ENCODE measurements around the gene SLC8A1. TPM values are rescaled to one million over a fixed set of nuclear protein-coding genes. Genes with fewer than 3 reads are reported as not detected.

SLC8A1 gene
- total RNA-seq, 1 experiment from 2014 or later, result 1.6 TPM

DNA sequence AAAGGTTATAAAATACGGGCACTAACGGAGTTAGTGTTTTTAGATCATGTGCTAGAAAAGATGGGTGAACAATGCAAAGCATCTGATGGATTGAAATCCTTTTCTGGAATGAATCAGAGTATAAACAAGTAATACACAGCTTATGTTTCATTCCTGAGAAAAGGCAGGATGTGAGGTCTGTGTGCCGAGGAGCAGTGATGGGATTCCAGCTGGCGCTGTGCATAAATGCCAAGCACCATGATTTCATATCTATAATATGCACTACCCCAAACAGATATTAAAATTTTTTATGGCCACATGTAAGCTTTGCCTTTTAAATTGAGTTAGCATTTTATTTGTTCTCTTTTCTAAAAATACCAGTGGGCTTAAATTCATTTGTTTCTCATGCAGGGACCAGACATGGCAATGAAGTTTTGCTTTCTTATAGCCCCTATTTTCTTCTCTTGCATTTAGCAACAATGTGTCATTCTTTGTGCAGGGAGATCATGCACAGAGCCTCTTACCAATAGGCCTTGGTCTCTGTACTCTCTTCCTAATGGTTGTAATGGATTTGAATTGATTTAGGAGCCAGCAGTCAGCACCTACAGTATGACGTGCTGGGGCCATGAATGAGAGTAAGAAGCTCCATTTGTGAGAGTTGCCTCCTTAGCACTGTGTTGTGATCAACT lies 323.9 kb downstream of the SLC8A1 start:
- DNase-seq (ENCODE audit: unreplicated experiment), result no peak
- H3K9me3 Mint-ChIP-seq (ENCODE audit: unreplicated experiment), result no peaks in the 10 kb centered on the region
- H3K27ac Mint-ChIP-seq (ENCODE audit: low read depth, unreplicated experiment), result no peak overlapping the region
- no peaks in the 10 kb centered on the region for H3K4me1 Mint-ChIP-seq (ENCODE audit: insufficient read depth, unreplicated experiment)
- CTCF ChIA-PET, result interaction anchor here (0.6 to 1.4 kb wide), 2 partner anchors 11 to 85 kb away, joined by 4 to 5 read pairs; no protein-coding TSS in a partner anchor
- intact Hi-C loops (cut with micrococcal nuclease), result no loop called here
- no peaks in the 10 kb centered on the region for H3K36me3 Mint-ChIP-seq (ENCODE audit: insufficient read depth, unreplicated experiment)
- BruUV-seq (replicated peaks), result no TSS peak
- H3K4me3 Mint-ChIP-seq (ENCODE audit: unreplicated experiment), result no peak overlapping the region
- POLR2A ChIA-PET, result interaction anchor here (0.5 kb wide), 1 partner anchor 87 kb away, joined by 3 read pairs; no protein-coding TSS in a partner anchor
- H3K27me3 Mint-ChIP-seq (ENCODE audit: insufficient read depth, unreplicated experiment), result no peaks in the 10 kb centered on the region
- TF ChIP-seq, protein P1, sequence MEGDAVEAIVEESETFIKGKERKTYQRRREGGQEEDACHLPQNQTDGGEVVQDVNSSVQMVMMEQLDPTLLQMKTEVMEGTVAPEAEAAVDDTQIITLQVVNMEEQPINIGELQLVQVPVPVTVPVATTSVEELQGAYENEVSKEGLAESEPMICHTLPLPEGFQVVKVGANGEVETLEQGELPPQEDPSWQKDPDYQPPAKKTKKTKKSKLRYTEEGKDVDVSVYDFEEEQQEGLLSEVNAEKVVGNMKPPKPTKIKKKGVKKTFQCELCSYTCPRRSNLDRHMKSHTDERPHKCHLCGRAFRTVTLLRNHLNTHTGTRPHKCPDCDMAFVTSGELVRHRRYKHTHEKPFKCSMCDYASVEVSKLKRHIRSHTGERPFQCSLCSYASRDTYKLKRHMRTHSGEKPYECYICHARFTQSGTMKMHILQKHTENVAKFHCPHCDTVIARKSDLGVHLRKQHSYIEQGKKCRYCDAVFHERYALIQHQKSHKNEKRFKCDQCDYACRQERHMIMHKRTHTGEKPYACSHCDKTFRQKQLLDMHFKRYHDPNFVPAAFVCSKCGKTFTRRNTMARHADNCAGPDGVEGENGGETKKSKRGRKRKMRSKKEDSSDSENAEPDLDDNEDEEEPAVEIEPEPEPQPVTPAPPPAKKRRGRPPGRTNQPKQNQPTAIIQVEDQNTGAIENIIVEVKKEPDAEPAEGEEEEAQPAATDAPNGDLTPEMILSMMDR (IDR thresholded peaks at IDR 0.05; ENCODE audit: unreplicated experiment), result no peak

DNA sequence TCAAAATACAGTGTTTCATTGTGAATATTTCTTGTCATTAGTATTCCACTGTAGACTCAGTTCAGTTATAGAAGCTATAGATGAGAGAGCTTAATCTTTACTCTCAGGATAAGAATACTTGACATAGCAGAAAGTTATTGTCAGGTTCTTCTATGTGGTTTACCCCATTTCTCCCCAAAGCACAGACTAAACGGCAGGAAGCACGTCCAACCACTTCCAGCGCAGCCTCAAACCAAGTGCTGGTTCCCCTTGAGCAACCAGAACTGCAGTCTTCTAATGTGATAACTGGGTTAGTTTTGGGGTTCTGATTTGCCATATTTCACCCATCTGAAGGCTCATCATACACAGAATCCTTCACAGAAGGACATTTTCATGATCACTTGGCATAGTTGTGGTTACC lies 324.7 kb downstream of the SLC8A1 start:
- intact Hi-C loops (cut with micrococcal nuclease), result no loop called here
- CTCF ChIA-PET, result interaction anchor here (1.4 kb wide), 1 partner anchor 86 kb away, joined by 4 read pairs; no protein-coding TSS in a partner anchor
- H3K27me3 Mint-ChIP-seq (ENCODE audit: insufficient read depth, unreplicated experiment), result no peaks in the 10 kb centered on the region
- H3K4me3 Mint-ChIP-seq (ENCODE audit: unreplicated experiment), result no peak overlapping the region
- BruUV-seq (replicated peaks), result no TSS peak
- TF ChIP-seq, protein P1 (IDR thresholded peaks at IDR 0.05; ENCODE audit: unreplicated experiment), result no peak
- DNase-seq (ENCODE audit: unreplicated experiment), result no peak
- POLR2A ChIA-PET, result no interaction called here
- H3K36me3 Mint-ChIP-seq (ENCODE audit: insufficient read depth, unreplicated experiment), result no peaks in the 10 kb centered on the region
- H3K4me1 Mint-ChIP-seq (ENCODE audit: insufficient read depth, unreplicated experiment), result no peaks in the 10 kb centered on the region
- H3K27ac Mint-ChIP-seq (ENCODE audit: low read depth, unreplicated experiment), result no peak overlapping the region
- no peaks in the 10 kb centered on the region for H3K9me3 Mint-ChIP-seq (ENCODE audit: unreplicated experiment)

DNA sequence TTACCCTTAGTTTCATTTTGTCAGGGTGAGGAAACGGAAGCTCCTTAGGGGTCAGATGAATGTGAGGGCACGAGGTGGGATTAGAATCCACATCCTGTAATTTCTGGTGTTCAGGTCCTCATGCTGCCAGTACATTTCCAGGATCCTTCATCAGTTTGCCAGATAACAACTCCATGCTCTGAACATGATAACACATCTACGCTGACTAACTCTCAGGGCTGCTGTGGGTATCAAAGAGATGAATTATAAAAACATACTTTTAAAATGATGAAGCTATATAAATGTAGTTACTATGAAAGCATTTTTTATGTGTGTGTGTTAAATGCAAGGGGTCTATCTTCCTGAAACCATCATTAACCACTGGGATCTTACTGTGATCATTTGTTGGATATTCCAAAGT lies 325.9 kb downstream of the SLC8A1 start:
- POLR2A ChIA-PET, result no interaction called here
- intact Hi-C loops (cut with micrococcal nuclease), result no loop called here
- Mint-ChIP-seq H3K4me1 (ENCODE audit: insufficient read depth, unreplicated experiment) (no peaks in the 10 kb centered on the region), H3K36me3 (ENCODE audit: insufficient read depth, unreplicated experiment) (no peaks in the 10 kb centered on the region), H3K27ac (ENCODE audit: low read depth, unreplicated experiment) (no peak overlapping the region), H3K9me3 (ENCODE audit: unreplicated experiment) (no peaks in the 10 kb centered on the region), H3K27me3 (ENCODE audit: insufficient read depth, unreplicated experiment) (no peaks in the 10 kb centered on the region), H3K4me3 (ENCODE audit: unreplicated experiment) (no peak overlapping the region)
- CTCF ChIA-PET, result interaction anchor here (0.6 kb wide), 1 partner anchor 204 kb away, joined by 3 read pairs; no protein-coding TSS in a partner anchor
- no TSS peak for BruUV-seq (replicated peaks)
- no peak for DNase-seq (ENCODE audit: unreplicated experiment)
- TF ChIP-seq, protein P1 (IDR thresholded peaks at IDR 0.05; ENCODE audit: unreplicated experiment), result no peak

DNA sequence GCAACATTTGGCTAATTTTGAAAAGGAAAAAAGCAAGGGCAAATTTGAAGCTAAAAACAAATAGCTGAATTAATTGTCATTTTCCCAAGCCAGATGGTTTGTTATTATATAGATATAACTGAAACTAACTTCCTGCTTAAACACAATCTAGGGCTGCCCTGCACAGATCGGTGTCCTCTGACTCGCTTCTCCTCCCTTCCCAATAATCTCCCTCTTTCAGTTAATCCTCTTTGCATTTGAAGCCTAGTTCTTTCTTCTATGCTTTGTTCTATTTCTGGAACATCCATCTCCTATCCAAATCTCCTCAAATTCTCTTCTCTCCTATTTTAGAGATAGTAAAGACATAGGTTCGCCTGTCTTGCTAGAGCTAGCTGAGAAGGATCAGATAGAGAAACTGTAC lies 328.1 kb downstream of the SLC8A1 start:
- Mint-ChIP-seq H3K9me3 (ENCODE audit: unreplicated experiment) (no peaks in the 10 kb centered on the region), H3K4me1 (ENCODE audit: insufficient read depth, unreplicated experiment) (no peaks in the 10 kb centered on the region), H3K4me3 (ENCODE audit: unreplicated experiment) (no peak overlapping the region), H3K27ac (ENCODE audit: low read depth, unreplicated experiment) (no peak overlapping the region), H3K27me3 (ENCODE audit: insufficient read depth, unreplicated experiment) (no peaks in the 10 kb centered on the region), H3K36me3 (ENCODE audit: insufficient read depth, unreplicated experiment) (no peaks in the 10 kb centered on the region)
- intact Hi-C loops (cut with micrococcal nuclease), result no loop called here
- POLR2A ChIA-PET, result interaction anchor here (0.7 kb wide), 1 partner anchor 14 kb away, joined by 3 read pairs; no protein-coding TSS in a partner anchor
- TF ChIP-seq, protein P1 (IDR thresholded peaks at IDR 0.05; ENCODE audit: unreplicated experiment), result no peak
- CTCF ChIA-PET, result interaction anchor here (1.1 kb wide), 1 partner anchor 10 kb away, joined by 4 read pairs; no protein-coding TSS in a partner anchor
- no TSS peak for BruUV-seq (replicated peaks)
- DNase-seq (ENCODE audit: unreplicated experiment), result no peak
